ENCODE measurements around the gene TMEM258. TPM values are rescaled to one million over a fixed set of nuclear protein-coding genes. Genes with fewer than 3 reads are reported as not detected.

TMEM258 gene
- total RNA-seq, 2 experiments from 2014 or later = 172 to 176 TPM

- no peak overlapping the region for H3K27ac Mint-ChIP-seq
- H3K27me3 Mint-ChIP-seq = no peaks in the 10 kb centered on the region
- ATAC-seq (no peak), DNase-seq (no peak)
- ChIA-PET POLR2A (no interaction called here), CTCF (interaction anchor here (0.7 kb wide), 1 partner anchor 61 kb away, joined by 3 read pairs; no protein-coding TSS in a partner anchor)
- no peaks in the 10 kb centered on the region for H3K36me3 Mint-ChIP-seq (ENCODE audit: low read depth)
- no peaks in the 10 kb centered on the region for H3K4me1 Mint-ChIP-seq
- no peak overlapping the region for H3K4me3 Mint-ChIP-seq
- intact Hi-C loops (cut with DNase I, micrococcal nuclease) = no loop called here
- H3K9me3 Mint-ChIP-seq (ENCODE audit: low read depth) = no peaks in the 10 kb centered on the region
Measured at GRCh38 chr11:61764606-61765260, 27.7 kb downstream of the TMEM258 start.

DNA sequence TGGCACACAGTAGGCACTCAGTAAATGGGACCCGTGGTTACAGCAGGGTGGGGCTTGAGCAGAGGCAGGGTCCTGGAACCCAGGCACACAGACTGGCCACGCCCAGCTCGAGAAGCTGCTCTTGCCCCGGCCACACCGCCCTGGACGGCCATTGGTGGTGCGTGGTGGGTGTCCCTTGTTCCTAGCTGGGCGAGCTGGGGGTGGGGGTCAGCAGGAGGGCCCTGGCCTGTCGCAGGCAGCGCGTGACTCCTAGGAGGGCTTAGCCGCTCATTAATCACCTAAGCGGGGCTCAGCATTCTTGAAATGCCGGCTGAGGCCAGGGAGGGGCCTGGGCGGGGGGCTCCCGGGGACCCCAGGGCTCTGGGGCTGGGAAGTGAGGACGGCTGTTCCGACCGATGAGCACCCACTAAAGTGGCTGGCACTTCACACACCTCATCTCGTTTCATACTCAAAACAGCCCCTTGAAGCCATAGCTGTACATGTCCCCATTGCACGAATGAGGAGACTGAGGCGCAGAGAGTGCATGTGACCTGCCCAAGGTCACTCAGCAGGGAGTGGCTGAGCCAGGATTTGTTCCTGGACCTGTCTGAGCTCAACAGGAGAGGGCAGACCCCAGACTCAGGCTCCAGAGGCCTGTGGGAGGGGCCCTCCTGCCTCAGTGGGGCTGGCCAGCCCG is 28.3 kb downstream of the TMEM258 start:
- Mint-ChIP-seq H3K36me3 (ENCODE audit: low read depth) (no peaks in the 10 kb centered on the region), H3K4me1 (no peaks in the 10 kb centered on the region), H3K4me3 (no peak overlapping the region), H3K27ac (no peak overlapping the region), H3K9me3 (ENCODE audit: low read depth) (no peaks in the 10 kb centered on the region), H3K27me3 (no peaks in the 10 kb centered on the region)
- ChIA-PET CTCF (interaction anchor here (0.7 kb wide), 1 partner anchor 61 kb away, joined by 3 read pairs; no protein-coding TSS in a partner anchor), POLR2A (no interaction called here)
- DNase-seq = no peak
- intact Hi-C loops (cut with DNase I, micrococcal nuclease) = no loop called here
- ATAC-seq = no peak

- Mint-ChIP-seq H3K4me3 (no peak overlapping the region), H3K36me3 (ENCODE audit: low read depth) (no peaks in the 10 kb centered on the region), H3K27ac (no peak overlapping the region), H3K27me3 (no peaks in the 10 kb centered on the region), H3K9me3 (ENCODE audit: low read depth) (no peaks in the 10 kb centered on the region), H3K4me1 (no peaks in the 10 kb centered on the region)
- POLR2A ChIA-PET = no interaction called here
- CTCF ChIA-PET = no interaction called here
- intact Hi-C loops (cut with DNase I, micrococcal nuclease) = no loop called here
- no peak for ATAC-seq
- no peak for DNase-seq
Measured at GRCh38 chr11:61762798-61763197, 29.6 kb downstream of the TMEM258 start.

GRCh38 chr11:61762223-61762615 is 30.2 kb downstream of the TMEM258 start:
- intact Hi-C loops (cut with DNase I, micrococcal nuclease) = no loop called here
- Mint-ChIP-seq H3K27ac (no peak overlapping the region), H3K4me3 (no peak overlapping the region), H3K9me3 (ENCODE audit: low read depth) (no peaks in the 10 kb centered on the region), H3K27me3 (no peaks in the 10 kb centered on the region), H3K4me1 (no peaks in the 10 kb centered on the region), H3K36me3 (ENCODE audit: low read depth) (no peaks in the 10 kb centered on the region)
- no peak for ATAC-seq
- CTCF ChIA-PET = no interaction called here
- POLR2A ChIA-PET = no interaction called here
- DNase-seq = no peak

- ChIA-PET POLR2A (no interaction called here), CTCF (no interaction called here)
- Mint-ChIP-seq H3K4me3 (no peak overlapping the region), H3K27me3 (no peaks in the 10 kb centered on the region), H3K36me3 (ENCODE audit: low read depth) (no peaks in the 10 kb centered on the region), H3K27ac (no peak overlapping the region), H3K4me1 (no peaks in the 10 kb centered on the region), H3K9me3 (ENCODE audit: low read depth) (no peaks in the 10 kb centered on the region)
- no peak for ATAC-seq
- intact Hi-C loops (cut with DNase I, micrococcal nuclease) = no loop called here
- DNase-seq = no peak
Measured at GRCh38 chr11:61761440-61762222, 30.8 kb downstream of the TMEM258 start.

- no peak overlapping the region for H3K4me3 Mint-ChIP-seq
- ATAC-seq (no peak), DNase-seq (no peak)
- ChIA-PET CTCF (no interaction called here), POLR2A (no interaction called here)
- intact Hi-C loops (cut with DNase I, micrococcal nuclease) = no loop called here
- no peaks in the 10 kb centered on the region for H3K27me3 Mint-ChIP-seq
- no peak overlapping the region for H3K27ac Mint-ChIP-seq
- no peaks in the 10 kb centered on the region for H3K9me3 Mint-ChIP-seq (ENCODE audit: low read depth)
- peaks cover 4% of the 10 kb centered on the region for H3K4me1 Mint-ChIP-seq
- H3K36me3 Mint-ChIP-seq (ENCODE audit: low read depth) = no peaks in the 10 kb centered on the region
Measured at GRCh38 chr11:61760946-61761345, 31.5 kb downstream of the TMEM258 start.

DNA sequence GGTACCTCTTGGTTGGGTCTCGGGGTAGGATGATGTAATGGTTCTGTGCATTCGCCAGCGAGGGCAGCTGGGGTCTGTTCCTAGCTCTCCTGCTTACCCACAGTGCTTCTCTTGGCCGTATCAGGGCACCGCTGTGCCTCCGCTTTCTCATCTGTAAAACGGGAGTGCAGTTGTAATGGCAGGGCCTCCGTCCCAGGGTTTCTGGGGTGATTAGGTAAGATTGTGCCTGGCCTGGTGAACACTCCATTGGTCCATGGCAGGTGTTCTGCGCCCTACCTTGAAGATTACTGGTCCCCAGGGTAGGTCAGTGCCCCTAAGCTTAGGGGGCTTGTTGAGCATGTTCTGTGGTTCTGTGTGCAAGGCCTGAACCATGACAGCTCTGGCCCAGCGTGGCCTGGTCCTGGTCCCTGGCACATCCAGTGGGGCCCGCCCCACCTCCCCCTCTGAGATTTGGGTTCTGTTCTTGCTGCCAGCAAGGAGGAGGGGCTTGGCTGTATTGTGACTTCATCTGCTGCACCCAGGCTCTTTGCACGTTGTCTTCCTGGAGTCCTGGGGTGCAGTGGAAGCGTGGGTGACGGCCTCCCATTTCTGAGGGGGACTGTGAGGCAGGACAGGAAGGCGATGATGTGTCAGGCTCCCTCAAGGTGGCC is 35.1 kb downstream of the TMEM258 start:
- DNase-seq = no peak
- Mint-ChIP-seq H3K4me1 (peaks cover 7% of the 10 kb centered on the region), H3K9me3 (ENCODE audit: low read depth) (no peaks in the 10 kb centered on the region), H3K27ac (no peak overlapping the region), H3K27me3 (peaks cover 10% of the 10 kb centered on the region), H3K4me3 (no peak overlapping the region), H3K36me3 (ENCODE audit: low read depth) (no peaks in the 10 kb centered on the region)
- ATAC-seq = no peak
- POLR2A ChIA-PET = no interaction called here
- CTCF ChIA-PET = no interaction called here
- intact Hi-C loops (cut with DNase I, micrococcal nuclease) = no loop called here

- peaks cover 9% of the 10 kb centered on the region for H3K4me1 Mint-ChIP-seq
- no peaks in the 10 kb centered on the region for H3K9me3 Mint-ChIP-seq (ENCODE audit: low read depth)
- no peak overlapping the region for H3K27ac Mint-ChIP-seq
- ATAC-seq = peak; percentile 73
- CTCF ChIA-PET = no interaction called here
- intact Hi-C loops (cut with DNase I, micrococcal nuclease) = no loop called here
- H3K4me3 Mint-ChIP-seq = no peak overlapping the region
- H3K27me3 Mint-ChIP-seq = peaks cover 15% of the 10 kb centered on the region
- DNase-seq = peak; percentile 56
- POLR2A ChIA-PET = interaction anchor here (0.7 kb wide), 1 partner anchor 15 kb away, joined by 3 read pairs; no protein-coding TSS in a partner anchor
- no peaks in the 10 kb centered on the region for H3K36me3 Mint-ChIP-seq (ENCODE audit: low read depth)
Measured at GRCh38 chr11:61756452-61757212, 35.8 kb downstream of the TMEM258 start.

DNA sequence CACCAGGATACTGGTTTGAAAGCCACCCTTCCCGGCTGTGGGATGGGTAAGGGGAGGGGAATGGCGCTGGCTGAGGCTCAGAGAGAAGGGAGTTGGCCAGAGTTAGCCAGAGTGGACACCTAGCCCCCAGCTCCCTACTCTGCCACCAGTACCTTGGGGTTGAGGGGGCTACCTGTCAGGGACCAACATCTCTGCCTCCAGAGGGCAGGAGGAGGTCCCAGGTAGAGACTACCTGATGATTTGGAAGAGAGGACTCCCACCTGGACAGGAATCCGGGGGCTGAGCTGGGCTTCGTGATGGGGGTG is 36.3 kb downstream of the TMEM258 start:
- no peak overlapping the region for H3K27ac Mint-ChIP-seq
- H3K9me3 Mint-ChIP-seq (ENCODE audit: low read depth) = no peaks in the 10 kb centered on the region
- peaks cover 9% of the 10 kb centered on the region for H3K4me1 Mint-ChIP-seq
- H3K27me3 Mint-ChIP-seq = peaks cover 18% of the 10 kb centered on the region
- H3K4me3 Mint-ChIP-seq = no peak overlapping the region
- DNase-seq (no peak), ATAC-seq (no peak)
- CTCF ChIA-PET = no interaction called here
- POLR2A ChIA-PET = interaction anchor here (0.7 kb wide), 1 partner anchor 14 kb away, joined by 3 read pairs; no protein-coding TSS in a partner anchor
- no peaks in the 10 kb centered on the region for H3K36me3 Mint-ChIP-seq (ENCODE audit: low read depth)
- intact Hi-C loops (cut with DNase I, micrococcal nuclease) = no loop called here

GRCh38 chr11:61754534-61755482 is 37.6 kb downstream of the TMEM258 start:
- no peak for DNase-seq
- Mint-ChIP-seq H3K27me3 (peaks cover 23% of the 10 kb centered on the region), H3K36me3 (ENCODE audit: low read depth) (no peaks in the 10 kb centered on the region), H3K27ac (no peak overlapping the region), H3K9me3 (ENCODE audit: low read depth) (no peaks in the 10 kb centered on the region), H3K4me1 (peaks cover 9% of the 10 kb centered on the region), H3K4me3 (no peak overlapping the region)
- ChIA-PET POLR2A (no interaction called here), CTCF (interaction anchor here (0.6 kb wide), 1 partner anchor 360 kb away, joined by 3 read pairs; no protein-coding TSS in a partner anchor)
- ATAC-seq = no peak
- intact Hi-C loops (cut with DNase I, micrococcal nuclease) = loop anchor here (5.0 kb wide), 2 partner anchors 192 to 352 kb away; no protein-coding TSS in a partner anchor

All from activated CD4-positive, alpha-beta T cell treated with anti-CD3 and anti-CD28 coated beads for 36 hours (primary cell).